HUDEP-2 (cell line): ENCODE data around the gene MMRN1.
A peak's percentile ranks its signal among the peaks of the same experiment; 100 is the strongest.

Source experiments
- DNase-seq, 76 experiments: peaks; one replicate each; lab custom pipeline; 2025; ENCODE audit not compliant: unreplicated experiment in 76 of 76; lab: John Stamatoyannopoulos, UW

MMRN1 gene

GRCh38 chr4:89894649-89895550 lies at the start of gene MMRN1:
Gene MMRN1, plus strand, starts transcription at chr4:89894854. Its CDS starts 118 bp downstream, at chr4:89894972.
- no peak for DNase-seq

DNA sequence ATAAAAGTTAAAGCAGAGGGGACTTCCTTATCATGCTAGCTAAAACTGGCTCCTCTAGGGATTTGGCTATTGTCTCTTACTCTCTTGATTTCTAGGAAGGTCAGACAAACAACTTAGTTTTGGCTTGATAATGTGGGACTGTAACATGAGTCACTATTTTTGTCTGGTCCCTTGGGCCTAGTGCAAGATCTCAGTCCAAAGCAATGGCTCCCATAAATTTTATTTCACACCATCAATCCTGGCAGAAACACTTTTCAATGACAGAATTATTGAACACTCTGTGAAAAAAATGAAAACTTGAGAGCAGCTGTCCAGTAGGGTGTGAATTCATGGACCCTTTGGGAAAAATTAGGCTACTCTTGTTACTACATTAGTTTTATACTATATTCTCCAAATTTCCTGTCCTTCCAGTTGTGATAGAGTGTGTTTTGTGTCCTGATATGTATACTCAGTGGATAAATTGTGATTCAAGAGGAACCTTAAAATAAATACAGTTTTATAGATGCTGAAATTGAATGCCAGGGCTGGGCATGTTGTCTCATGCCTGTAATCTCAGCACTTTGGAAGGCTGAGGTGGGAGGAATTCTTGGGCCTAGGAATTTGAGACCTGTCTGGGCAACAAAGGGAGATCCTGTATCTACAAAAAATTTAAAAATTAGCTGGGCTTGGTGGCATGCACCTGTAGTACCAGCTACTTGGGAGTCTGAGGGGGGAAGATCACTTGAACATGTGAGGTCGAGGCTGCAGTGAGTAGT lies 46.9 kb upstream of the MMRN1 start:
- no peak for DNase-seq

DNA sequence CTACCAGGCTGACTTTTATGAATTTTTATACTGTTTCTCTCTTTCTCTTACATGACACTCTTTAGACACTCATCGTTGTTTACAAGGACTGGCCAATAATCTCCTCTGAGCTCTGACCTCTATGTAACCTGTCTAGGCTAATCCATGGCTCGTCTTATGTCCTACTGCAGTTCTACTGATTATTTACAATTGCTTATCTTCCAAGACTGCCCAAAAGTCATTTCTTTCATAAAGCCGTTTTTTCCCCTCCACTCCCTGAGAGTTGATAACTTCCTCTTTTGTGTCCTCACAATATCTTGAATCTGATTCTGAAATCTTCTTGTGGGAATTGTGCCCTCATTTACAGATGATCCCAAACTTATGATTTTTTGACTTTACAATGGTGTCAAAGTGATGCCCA lies 39.4 kb upstream of the MMRN1 start:
- DNase-seq, result no peak

DNA sequence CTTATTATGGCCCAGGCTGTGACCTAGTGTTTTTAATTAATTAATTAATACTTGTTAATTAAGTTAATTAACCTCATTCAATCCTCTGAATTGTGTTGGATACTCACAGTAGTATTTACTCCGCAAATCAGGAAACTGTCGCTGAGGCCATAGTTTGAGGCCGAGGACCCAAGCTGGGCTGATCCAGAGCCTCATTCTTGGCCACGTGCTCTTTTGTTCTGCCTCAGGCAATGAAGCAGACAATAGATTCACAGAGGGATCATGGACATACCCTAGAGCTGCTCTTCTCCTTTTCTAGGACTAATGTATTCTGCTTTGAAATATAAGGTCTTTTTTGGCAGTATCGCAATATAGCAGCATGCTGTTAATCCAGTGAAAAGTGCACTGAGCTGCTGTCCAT lies 33.7 kb upstream of the MMRN1 start:
- no peak for DNase-seq

GRCh38 chr4:89863533-89863932 lies 31.1 kb upstream of the MMRN1 start:
- DNase-seq, result no peak

GRCh38 chr4:89868276-89868675 lies 26.4 kb upstream of the MMRN1 start:
- DNase-seq, result no peak

DNA sequence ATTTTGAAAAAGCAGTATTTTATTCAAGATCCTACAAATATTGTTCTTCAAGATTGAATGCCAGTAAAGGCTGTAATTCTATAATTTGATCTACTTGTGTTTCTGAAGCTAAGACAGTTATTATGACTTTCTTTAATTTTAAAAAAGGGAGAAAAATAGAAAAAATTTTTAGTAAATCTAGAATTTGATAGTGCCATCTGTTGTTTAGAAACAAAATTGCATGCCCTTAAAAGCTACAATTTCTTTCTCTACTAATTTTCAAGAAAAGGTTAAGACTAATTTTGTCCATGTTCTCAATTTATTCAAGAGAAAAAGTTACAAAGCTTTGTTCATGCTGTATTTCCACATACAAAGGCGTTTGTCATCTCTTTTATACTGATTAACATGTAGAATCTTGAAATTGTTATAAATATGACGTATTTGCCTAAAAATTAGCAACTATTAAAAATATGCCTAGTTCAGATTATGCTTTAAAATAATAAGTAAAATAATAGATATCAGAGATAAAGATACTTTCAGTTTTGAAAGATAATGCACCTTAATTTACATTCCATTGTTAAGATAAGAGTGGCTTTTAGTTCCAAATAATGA lies 25.6 kb upstream of the MMRN1 start:
- no peak for DNase-seq

DNA sequence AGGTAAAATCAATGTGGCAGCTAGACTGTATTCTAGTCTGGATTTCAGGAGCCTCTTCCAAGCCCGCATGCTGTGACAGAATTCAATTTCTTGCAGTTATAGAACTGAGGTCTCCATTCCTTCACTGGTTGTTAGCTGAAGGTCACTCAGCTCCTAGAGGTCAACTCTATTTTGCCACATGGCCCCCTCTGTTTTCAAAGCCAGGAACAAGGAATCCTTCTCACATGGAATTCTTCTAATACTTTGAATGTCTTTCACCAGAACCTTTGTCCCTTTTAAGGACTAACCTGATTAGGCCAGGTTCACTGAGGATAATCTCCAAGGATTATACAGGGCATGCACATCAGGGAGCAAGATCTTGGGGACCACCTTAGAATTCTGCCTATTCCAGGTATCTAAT lies 23.4 kb upstream of the MMRN1 start:
- DNase-seq, result no peak

DNA sequence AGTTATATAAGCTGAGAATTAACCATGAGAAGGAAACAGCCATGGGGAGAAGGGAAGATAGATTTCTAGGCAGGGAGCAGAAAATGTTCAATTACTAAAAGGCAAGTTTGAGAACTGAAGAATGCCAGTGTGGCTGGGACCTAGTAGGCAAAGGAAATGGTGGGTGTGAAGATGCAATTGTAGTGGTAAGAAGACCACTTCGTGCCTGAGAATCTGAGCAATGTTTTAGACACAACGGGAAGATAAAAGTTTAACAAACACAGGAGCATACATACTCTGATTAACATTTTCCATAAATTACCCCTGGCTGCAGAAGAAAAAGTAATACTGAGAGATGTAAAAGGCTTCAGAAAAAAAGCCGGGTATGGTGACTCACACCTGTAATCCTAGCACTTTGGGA lies 18.1 kb upstream of the MMRN1 start:
- DNase-seq, result no peak

DNA sequence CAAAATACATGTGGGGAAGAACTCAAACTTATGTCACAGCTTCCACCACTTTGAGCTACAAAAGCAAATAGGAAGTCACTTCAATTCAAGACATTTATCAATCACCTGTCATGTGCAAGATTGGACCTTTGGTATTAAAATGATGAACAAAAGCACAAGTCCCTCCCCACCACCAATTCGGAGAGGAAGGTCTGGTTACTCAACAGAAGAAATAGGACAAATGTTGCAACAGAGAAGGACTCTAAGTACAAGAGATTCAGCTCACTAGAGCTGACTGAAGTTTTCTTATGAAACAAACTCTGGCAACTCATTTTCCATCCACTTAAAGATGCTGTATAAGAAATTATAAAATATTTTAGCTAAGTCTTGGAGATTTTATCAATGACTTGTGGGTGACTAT lies 16.0 kb upstream of the MMRN1 start:
- DNase-seq, result no peak

DNA sequence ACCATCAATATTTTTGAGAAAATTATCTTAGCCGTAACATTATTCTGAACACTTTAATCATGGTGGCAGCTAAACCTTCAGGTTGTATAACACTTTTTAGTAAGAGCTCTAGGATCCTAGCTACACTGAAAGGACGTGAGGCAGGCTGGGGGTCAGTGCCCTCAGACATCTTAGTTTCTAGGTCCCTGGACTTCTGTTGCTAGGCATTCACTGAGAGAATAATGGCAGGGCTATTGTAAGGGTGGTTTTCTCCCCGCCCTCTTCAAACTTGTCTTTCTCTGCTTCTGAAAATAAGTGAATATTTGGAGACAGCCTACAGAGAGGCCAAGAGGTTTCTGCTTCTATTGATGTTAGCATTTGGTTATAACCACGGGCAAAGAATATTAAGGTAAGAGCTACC lies 15.4 kb upstream of the MMRN1 start:
- DNase-seq, result no peak

DNA sequence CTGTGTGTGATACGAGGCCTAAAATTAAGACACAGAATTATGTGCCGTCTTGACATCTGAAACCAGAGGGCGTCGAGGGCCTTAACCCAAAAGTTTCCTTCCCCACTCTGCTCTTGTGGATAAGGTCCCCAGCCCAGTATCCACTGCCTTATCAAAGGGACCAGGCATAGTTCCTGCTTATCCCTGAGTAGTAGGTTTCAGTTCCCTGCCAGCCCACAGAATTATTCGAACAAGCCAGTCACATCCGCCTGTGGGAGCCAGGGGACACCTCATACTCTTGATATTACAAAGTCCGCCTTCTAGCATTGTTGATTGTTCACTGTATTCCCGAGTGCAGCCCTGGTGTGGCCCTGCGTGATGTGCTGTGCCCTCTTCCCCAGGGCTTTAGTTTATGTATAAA lies 5.4 kb upstream of the MMRN1 start:
- DNase-seq, result peak in 71 of 76 experiments; percentile 1 to 92 (median 61)

GRCh38 chr4:89897867-89898266 lies 3.2 kb downstream of the MMRN1 start:
- DNase-seq, result no peak

DNA sequence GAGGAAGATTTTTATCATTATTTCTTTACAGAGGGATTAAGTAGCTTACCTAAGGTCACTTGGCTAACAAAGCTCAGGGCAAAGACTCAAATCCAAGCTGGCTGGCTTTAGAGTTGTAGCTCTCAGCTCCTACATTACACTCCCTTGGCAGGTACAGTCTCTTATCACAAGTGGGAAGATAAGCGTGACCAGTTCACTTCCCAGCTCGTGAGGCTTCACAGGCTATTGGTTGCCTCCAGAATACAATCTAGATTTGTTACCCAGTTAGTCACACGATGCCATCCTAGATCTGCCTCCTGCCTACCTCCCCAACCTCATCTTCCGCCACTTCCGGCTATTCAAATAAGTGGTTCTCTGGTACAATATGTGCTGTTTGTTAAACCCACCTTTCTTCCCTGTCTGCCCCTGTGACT lies 3.7 kb downstream of the MMRN1 start:
- DNase-seq, result no peak

- no peak for DNase-seq
Observed at GRCh38 chr4:89899152-89899551, 4.5 kb downstream of the MMRN1 start.

DNA sequence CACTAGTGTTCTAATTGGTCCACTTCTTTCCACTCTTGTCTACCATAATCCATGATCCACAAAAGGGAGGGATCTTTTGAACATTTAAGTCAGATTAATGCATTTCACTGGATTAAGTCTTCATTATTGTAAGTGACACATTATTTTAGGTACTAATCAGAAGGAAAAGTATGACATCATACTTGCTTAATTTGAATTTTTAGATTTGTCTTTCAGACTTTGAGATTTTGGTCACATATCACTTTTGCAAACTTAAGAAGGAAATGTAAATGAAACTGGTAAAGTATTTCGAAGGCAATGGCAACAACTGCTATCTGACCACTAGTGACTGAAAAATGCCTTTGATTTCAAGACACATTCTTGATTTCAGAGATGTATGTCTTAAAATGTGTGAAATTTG lies 5.2 kb downstream of the MMRN1 start:
- no peak for DNase-seq

DNA sequence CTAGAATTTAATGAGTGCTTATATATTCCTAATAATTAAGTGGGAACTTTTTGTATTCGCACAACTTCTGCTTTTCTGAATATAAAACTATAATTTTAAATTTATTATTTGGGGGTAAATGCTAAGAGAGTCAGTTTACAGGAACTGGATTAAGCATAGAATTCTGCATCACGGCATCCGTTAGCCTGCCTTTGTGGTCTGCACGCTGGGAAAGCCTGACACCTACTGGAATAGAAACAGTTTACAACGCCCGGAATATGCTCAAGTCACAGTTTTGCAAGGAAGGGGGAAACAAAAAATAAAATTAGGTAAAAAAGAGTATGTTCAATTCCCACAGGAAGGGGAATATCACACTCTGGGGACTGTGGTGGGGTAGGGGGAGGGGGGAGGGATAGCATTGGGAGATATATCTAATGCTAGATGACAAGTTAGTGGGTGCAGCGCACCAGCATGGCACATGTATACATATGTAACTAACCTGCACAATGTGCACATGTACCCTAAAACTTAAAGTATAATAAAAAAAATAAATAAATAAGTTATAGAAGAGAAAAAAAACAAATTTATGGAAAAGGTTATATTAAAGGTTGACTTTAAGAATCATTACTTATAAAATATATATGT lies 7.3 kb downstream of the MMRN1 start:
- peak in 39 of 76 experiments; percentile 0 to 58 (median 20) for DNase-seq

DNA sequence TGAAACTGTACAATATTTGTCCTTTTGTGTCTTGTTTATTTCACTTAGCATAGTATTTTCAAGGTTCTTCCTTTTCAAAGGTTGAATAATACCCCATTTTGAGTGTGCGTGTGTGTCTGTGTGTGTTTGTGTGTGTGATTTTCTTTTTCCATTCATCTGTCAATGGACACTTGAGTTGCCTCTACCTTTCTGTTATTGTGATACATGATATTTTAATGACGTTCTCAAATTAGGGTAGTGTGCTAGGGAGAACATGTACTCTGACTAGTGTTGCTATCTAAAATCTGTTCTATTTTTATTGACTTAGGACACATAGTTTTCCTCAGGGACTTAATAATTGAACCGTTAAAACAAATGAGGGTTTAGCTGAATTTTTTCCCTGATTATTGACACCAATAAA lies 9.9 kb downstream of the MMRN1 start:
- DNase-seq, result no peak

DNA sequence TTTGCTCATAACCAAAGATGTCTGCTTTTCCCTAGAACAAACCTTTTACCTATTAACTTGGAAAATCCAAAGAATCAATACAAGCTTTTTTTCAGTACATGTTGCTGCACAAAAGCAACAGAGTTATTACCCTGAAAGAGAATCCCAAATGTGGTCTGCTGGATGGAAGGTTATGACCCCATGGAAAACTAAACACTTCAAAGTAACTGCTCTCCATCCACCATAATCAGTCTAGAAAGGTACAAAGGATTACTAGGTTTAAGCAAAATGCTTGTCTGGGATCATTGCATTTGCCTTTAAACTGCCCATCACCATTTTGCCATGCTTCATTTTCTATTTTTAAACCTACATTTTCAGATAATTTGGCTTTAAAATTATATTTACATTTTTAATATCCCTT lies 11.7 kb downstream of the MMRN1 start:
- DNase-seq, result no peak

GRCh38 chr4:89906777-89907521 lies 12.3 kb downstream of the MMRN1 start:
- DNase-seq, result no peak
